ENCODE measurements around the gene GIMAP6.
"Not testable (repeated sequence)": the region's sequence is repeated elsewhere in the genome, so short reads cannot be mapped to it uniquely, and the experiment has no call there.

The GIMAP6 gene
- long read RNA-seq, donor 1, partial matches to known transcripts, result 0 of 6 reads
- long read RNA-seq, donor 1, other reads (novel, unspliced or antisense), result 0 of 6 reads
- long read RNA-seq, donor 2, partial matches to known transcripts, result 0 of 1 reads
- long read RNA-seq, donor 2, other reads (novel, unspliced or antisense), result 0 of 1 reads
- long read RNA-seq, donor 3, partial matches to known transcripts, result 0 of 2 reads
- long read RNA-seq, donor 3, other reads (novel, unspliced or antisense), result 0 of 2 reads
- long read RNA-seq, donor 4, partial matches to known transcripts, result 0 of 2 reads
- long read RNA-seq, donor 4, other reads (novel, unspliced or antisense), result 0 of 2 reads
- long read RNA-seq, donor 5, partial matches to known transcripts, result 0 of 6 reads
- long read RNA-seq, donor 5, other reads (novel, unspliced or antisense), result 0 of 6 reads
- long read RNA-seq, donor 6, transcript GIMAP6-201 (3 exons, 3,440 nt), result major isoform, 5 of 8 reads
- long read RNA-seq, donor 6, partial matches to known transcripts, result 0 of 8 reads
- long read RNA-seq, donor 6, other reads (novel, unspliced or antisense), result 0 of 8 reads
- long read RNA-seq, donor 7, transcript GIMAP6-201 (3 exons, 3,440 nt), result major isoform, 7 of 9 reads
- long read RNA-seq, donor 7, partial matches to known transcripts, result 0 of 9 reads
- long read RNA-seq, donor 7, other reads (novel, unspliced or antisense), result 0 of 9 reads
- long read RNA-seq, donor 8, transcript GIMAP6-201 (3 exons, 3,440 nt), result major isoform, 6 of 6 reads
- long read RNA-seq, donor 8, partial matches to known transcripts, result 0 of 6 reads
- long read RNA-seq, donor 8, other reads (novel, unspliced or antisense), result 0 of 6 reads

DNA sequence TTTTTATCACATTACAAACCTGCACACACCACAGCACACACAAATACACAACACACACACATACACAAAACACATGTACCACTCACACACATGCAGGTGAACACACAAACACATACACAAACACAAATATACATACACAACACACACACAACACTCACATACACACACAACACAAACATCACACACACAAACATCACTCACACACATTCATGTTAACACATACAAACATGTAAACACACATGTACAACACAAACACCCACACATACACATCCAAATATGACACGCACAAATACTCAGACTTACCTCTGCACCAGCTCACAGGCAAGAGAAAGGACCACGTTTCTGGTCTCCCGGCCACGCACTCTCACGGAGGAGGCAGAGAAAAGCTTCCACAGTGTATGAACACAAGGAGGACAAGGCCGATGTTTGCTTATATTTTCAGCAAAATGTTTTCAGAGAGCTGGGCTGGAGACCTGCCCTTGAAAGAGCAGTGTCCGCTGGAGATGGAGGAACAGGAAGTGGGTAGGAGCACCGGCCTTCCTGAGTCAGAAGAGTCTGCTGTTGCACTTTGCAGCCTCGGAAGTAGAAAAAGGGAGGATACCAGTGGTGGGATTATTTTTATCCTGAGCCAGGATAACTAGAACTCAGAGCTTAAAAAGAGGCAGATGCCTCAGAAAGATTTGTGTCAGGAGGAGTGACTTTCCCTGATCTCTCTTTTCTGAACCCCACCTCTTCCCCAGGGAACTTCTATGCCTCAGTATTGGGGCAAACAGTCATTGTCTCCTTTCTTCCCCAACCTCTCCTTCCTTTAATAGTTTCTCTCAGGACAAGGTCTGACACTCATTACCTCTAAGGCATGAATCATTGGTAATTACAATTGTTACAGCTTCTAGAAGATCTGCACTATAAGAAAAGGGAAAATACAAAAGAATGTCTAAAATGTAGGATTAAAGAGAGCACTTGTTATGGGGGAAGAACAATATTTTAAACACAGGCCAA, at the start of gene GIMAP6:
TSS of gene GIMAP6 (minus strand) at position 520 of the 999 bp plus-strand sequence. CDS start 2,243 bp downstream, outside the sequence.
- no peak for DNase-seq

GRCh38 chr7:150680364-150680763, 48.2 kb upstream of the GIMAP6 start:
- not testable (repeated sequence) for DNase-seq

DNA sequence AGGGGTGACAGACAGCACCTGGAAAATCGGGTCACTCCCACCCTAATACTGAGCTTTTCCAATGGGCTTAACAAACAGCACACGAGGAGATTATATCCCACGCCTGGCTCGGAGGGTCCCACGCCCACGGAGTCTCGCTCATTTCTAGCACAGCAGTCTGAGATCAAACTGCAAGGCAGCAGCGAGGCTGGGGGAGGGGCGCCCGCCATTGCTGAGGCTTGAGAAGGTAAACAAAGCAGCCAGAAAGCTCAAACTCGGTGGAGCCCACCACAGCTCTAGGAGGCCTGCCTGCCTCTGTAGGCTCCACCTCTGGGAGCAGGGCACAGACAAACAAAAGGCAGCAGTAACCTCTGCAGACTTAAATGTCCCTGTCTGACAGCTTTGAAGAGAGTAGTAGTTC, 46.4 kb upstream of the GIMAP6 start:
- DNase-seq, result not testable (repeated sequence)

GRCh38 chr7:150676854-150677253, 44.7 kb upstream of the GIMAP6 start:
- not testable (repeated sequence) for DNase-seq

- not testable (repeated sequence) for DNase-seq
These were observed 44.1 kb upstream of the GIMAP6 start for GRCh38 chr7:150676276-150676675.

DNA sequence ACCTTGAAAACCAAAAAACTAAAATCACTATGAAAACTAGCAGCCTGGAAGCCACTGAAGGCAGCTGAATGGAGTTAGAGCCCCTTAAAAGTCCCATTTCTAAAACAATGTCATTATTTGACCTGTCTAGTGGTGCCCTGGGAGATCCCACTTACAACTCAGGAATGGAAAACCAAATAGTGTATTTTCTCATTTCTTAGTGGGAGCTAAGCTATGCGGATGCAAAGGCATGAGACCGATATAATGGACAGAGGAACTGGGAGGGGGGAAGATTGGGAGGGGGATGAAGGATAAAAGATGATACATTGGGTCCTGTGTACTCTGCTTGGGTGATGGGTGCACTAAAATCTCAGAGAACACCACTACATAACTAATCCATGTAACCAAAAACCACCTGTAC, 43.5 kb upstream of the GIMAP6 start:
- DNase-seq, result no peak

DNA sequence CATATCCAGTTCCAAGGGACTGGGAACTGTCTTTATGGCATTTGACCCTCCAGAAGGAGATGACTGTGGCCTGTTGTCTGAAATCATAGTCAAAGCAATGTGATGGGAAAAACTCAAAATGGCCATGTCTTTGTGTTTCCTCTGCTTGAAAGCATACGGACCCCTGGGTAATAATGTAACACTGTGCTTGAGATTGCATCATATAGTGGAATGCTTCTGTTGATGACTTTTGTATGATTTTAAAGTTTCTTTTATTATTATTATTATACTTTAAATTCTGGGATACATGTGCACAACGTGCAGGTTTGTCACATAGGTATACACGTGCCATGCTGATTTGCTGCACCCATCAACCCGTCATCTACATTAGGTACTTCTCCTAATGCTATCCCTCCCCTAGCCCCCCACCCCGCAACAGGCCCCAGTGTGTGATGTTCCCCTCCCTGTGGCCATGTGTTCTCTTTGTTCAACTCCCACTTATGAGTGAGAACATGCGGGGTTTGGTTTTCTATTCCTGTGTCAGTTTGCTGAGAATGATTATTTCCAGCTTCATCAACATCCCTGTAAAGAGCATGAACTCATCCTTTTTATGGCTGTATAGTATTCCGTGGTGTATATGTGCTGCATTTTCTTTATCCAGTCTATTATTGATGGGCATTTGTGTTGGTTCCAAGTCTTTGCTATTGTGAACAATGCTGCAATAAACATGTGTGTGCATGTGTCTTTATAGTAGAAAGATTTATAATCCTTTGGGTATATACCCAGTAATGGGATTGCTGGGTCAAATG, 39.8 kb upstream of the GIMAP6 start:
- DNase-seq, result not testable (repeated sequence)

GRCh38 chr7:150668977-150669376, 36.8 kb upstream of the GIMAP6 start:
- DNase-seq, result no peak

DNA sequence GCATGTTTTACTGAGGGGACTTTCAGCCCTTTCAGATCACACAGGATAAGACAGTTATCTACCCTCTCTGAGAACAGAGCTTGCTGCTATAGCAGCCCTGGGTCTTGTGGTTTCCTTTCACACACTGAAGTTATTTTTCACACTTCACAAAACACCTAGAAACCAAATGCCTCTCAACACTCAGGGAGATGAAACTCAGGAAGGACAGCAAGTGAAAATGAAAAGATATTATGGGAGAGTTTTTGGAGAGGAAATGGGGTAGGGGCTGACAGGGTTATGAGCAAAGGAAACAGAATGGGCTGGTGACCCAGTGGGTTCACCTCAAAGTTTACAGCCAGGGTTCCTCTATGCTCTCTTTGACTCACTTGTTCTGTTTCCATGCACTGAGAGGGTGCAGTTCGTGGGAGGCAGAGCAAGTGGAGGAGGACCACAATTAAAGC, 36.3 kb upstream of the GIMAP6 start:
- DNase-seq, result no peak

DNA sequence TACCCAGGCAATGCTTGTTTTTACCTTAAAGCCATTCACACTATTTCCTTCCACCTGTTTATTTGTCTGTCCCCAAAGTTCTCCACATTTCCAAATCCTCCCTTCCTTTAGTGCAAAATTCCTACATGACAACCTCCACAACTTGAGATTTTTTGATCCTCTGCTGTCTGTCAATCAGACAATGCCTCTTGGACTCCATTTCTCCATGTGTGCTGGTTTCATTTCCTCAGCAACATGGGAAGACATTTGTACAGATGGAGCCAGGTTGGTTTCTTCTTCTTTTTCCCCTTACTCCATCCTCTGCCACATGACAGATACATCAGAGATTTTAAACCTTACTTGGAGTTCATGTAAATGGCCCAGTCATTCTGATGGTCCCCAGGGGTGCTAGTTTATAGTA, 34.2 kb upstream of the GIMAP6 start:
- no peak for DNase-seq

DNA sequence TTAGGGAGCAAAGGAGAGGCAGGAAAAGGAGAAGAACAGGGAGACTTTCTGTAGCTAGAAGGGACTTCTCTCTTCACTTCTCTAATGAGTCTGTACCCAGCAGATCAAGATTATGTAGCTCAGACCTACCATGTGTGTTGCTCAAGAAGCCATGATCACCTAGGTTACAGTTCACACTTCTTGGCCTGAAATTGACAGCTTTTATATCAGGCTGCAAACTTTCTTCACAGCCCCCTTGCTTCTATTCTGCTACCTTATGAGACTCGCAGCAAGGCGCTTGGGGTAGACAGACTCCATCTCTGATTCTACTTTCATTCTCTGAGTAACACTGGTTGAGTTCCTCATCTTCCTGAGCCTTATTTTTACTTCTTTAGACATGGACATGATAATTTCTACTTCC, 33.7 kb upstream of the GIMAP6 start:
- DNase-seq, result no peak

GRCh38 chr7:150665089-150665748, 33.0 kb upstream of the GIMAP6 start:
- no peak for DNase-seq

DNA sequence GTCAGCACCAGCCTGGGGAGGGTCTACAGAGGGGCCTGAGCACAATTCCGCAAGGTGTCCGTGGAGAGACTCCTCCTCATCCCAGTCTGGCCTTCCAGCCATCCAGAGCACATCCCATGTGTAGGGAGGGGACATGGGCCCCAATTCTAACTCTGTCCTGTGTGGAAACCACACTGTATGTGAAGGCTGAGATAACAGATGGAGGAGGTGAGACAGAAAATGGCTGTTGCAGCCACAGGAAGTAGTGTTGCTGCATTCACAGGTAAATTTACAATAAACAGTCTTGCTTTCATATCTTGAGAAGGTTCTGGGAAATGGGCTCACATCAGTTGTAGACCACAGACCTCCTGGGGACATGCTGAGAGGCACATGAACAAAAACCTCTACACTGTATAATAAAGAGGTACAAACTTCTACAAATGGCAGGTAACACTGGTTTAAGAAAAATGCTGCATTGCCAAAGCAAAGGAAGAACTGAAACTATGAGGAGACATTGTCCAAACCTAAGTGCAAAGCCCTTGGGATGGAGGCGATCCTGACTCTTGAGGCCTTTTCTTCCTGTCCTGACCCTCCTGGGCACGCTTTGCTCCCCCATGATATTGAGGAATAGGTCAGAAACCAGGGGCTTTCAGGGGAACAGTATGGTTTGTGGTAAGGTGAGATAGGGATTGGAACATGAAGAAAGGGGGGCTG, 31.8 kb upstream of the GIMAP6 start:
- no peak for DNase-seq

DNA sequence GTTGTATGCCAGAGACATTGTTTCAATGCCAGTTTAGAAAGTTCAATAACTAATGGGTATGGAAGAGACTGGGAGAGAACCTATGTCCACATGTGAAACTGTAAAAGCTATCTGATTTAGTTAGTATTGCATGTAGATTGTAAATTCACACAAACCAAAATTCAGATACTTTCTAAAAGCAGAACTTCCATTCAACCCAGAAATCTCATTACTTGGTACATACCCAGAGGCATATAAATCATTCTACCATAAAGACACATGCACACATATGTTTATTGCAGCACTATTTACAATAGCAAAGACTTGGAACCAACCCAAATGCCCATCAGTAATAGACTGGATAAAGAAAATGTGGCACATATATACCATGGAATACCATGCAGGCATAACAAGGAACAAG, 30.6 kb upstream of the GIMAP6 start:
- DNase-seq, result not testable (repeated sequence)

DNA sequence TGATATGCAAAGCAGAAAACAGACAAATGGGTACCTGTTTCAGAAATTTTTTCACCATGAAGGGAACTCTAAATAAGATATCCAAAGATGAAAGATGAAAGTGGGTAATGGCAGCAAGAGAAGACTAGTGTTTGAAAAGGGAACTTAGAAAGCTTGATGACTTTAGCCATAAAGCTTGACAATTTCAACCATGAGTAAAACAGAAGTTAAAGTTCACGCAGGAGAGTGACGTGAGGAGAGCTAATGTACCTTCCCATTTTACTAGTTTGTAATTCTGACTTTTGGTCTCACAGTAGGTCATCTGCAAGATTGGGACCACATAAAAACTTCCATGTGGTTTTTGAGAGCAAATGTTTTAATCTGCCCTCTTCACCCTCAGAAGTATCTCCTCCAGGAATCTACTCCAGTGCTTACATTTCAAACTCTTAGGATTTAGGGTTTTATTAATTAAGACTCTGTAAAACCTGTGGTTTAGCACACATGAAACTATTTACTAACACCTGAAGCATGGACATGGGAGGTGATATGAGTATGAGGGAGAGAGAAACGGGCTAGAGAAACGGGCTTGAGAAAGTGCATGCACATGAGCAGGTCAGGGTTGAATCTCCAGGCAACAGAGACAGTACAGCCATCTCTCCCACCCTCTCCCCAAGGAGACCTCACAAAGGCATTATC, 28.9 kb upstream of the GIMAP6 start:
- no peak for DNase-seq

- no peak for DNase-seq
These were observed 25.3 kb upstream of the GIMAP6 start for GRCh38 chr7:150657526-150657925.

DNA sequence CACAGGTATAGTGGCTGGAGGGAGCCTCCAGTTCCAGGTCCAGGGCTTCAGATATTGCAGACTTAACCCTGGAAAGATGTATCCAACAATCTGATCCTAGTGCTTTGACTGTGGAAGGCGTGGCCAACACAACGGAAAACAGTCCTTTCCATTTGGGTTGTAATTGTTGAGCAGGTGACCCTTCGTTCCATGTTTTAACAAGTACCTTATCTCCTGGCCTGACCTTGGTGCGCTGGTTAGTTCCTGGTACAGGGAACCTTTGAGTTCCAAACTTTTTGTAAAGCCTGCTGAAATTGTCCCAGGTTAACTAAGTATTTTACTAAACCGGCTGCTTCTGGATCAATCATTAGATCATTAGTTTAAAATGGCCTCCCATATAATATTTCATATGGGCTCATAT, 23.9 kb upstream of the GIMAP6 start:
- no peak for DNase-seq

DNA sequence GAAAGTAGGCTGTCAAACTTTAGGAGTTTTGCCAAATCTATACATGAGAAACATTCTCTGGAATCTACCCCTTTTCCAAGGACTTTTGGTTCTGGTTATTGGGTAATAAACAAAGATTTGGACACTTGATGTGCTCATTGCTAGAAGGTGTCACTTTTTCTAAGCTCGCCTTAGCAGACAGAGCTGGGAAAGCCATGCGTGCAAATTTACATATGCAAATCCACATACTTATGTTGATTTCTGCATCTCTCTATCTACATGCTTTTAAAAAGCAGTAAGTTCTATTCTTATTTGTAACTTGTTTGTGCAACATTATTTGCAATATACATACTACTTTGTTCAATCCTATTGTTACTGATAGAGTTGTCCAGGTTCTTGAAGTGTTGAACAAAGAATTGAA, 22.5 kb upstream of the GIMAP6 start:
- DNase-seq, result no peak

- DNase-seq, result no peak
These were observed 16.8 kb upstream of the GIMAP6 start for GRCh38 chr7:150649080-150649385.

All from right kidney (tissue), 9 donors.